ENCODE results near the gene TMEM106C.

TMEM106C gene

GRCh38 chr12:47982311-47982710 is 18.9 kb downstream of the TMEM106C start:
- Histone ChIP-seq H3K36me3 (ENCODE audit: insufficient read depth, low read depth, low read length) (no peaks in the 10 kb centered on the region), H3K4me1 (ENCODE audit: insufficient read depth, low read length) (no peaks in the 10 kb centered on the region), H3K9ac (ENCODE audit: low read depth, low read length) (no peak overlapping the region), H3K27me3 (ENCODE audit: insufficient read depth, low read length) (peaks cover 23% of the 10 kb centered on the region; the same call in 1 of the 2 replicates), H3K4me3 (ENCODE audit: low read length) (no peak overlapping the region), H3K27ac (ENCODE audit: low read length) (no peak overlapping the region), H3K9me3 (ENCODE audit: insufficient read depth, low read depth, low read length) (no peaks in the 10 kb centered on the region)

GRCh38 chr12:47982770-47983169 is 19.4 kb downstream of the TMEM106C start:
- peaks cover 28% of the 10 kb centered on the region; the same call in 1 of the 2 replicates for H3K27me3 ChIP-seq (ENCODE audit: insufficient read depth, low read length)
- H3K4me3 ChIP-seq (ENCODE audit: low read length), result no peak overlapping the region
- H3K9me3 ChIP-seq (ENCODE audit: insufficient read depth, low read depth, low read length), result no peaks in the 10 kb centered on the region
- H3K36me3 ChIP-seq (ENCODE audit: insufficient read depth, low read depth, low read length), result no peaks in the 10 kb centered on the region
- no peak overlapping the region for H3K27ac ChIP-seq (ENCODE audit: low read length)
- no peak overlapping the region for H3K9ac ChIP-seq (ENCODE audit: low read depth, low read length)
- H3K4me1 ChIP-seq (ENCODE audit: insufficient read depth, low read length), result no peaks in the 10 kb centered on the region

GRCh38 chr12:47983541-47984115 is 20.2 kb downstream of the TMEM106C start:
- Histone ChIP-seq H3K9ac (ENCODE audit: low read depth, low read length) (no peak overlapping the region), H3K4me3 (ENCODE audit: low read length) (no peak overlapping the region), H3K27me3 (ENCODE audit: insufficient read depth, low read length) (peaks cover 31% of the 10 kb centered on the region), H3K27ac (ENCODE audit: low read length) (no peak overlapping the region), H3K36me3 (ENCODE audit: insufficient read depth, low read depth, low read length) (no peaks in the 10 kb centered on the region), H3K9me3 (ENCODE audit: insufficient read depth, low read depth, low read length) (no peaks in the 10 kb centered on the region), H3K4me1 (ENCODE audit: insufficient read depth, low read length) (peaks cover 6% of the 10 kb centered on the region; the same call in 1 of the 2 replicates)

GRCh38 chr12:47984331-47984801 is 21.0 kb downstream of the TMEM106C start:
- Histone ChIP-seq H3K36me3 (ENCODE audit: insufficient read depth, low read depth, low read length) (no peaks in the 10 kb centered on the region), H3K27me3 (ENCODE audit: insufficient read depth, low read length) (peaks cover 34% of the 10 kb centered on the region), H3K4me1 (ENCODE audit: insufficient read depth, low read length) (peaks cover 9% of the 10 kb centered on the region; the same call in 1 of the 2 replicates), H3K27ac (ENCODE audit: low read length) (no peak overlapping the region), H3K9me3 (ENCODE audit: insufficient read depth, low read depth, low read length) (no peaks in the 10 kb centered on the region), H3K9ac (ENCODE audit: low read depth, low read length) (no peak overlapping the region), H3K4me3 (ENCODE audit: low read length) (no peak overlapping the region)

- Histone ChIP-seq H3K4me3 (ENCODE audit: low read length) (no peak overlapping the region), H3K9ac (ENCODE audit: low read depth, low read length) (no peak overlapping the region), H3K27me3 (ENCODE audit: insufficient read depth, low read length) (peaks cover 40% of the 10 kb centered on the region), H3K4me1 (ENCODE audit: insufficient read depth, low read length) (peaks cover 9% of the 10 kb centered on the region; the same call in 1 of the 2 replicates), H3K27ac (ENCODE audit: low read length) (no peak overlapping the region), H3K36me3 (ENCODE audit: insufficient read depth, low read depth, low read length) (no peaks in the 10 kb centered on the region), H3K9me3 (ENCODE audit: insufficient read depth, low read depth, low read length) (no peaks in the 10 kb centered on the region)
Measured at GRCh38 chr12:47985596-47986290, 22.3 kb downstream of the TMEM106C start.

GRCh38 chr12:47986291-47986660 is 22.9 kb downstream of the TMEM106C start:
- Histone ChIP-seq H3K9ac (ENCODE audit: low read depth, low read length) (no peak overlapping the region), H3K27ac (ENCODE audit: low read length) (no peak overlapping the region), H3K9me3 (ENCODE audit: insufficient read depth, low read depth, low read length) (no peaks in the 10 kb centered on the region), H3K36me3 (ENCODE audit: insufficient read depth, low read depth, low read length) (no peaks in the 10 kb centered on the region), H3K27me3 (ENCODE audit: insufficient read depth, low read length) (peaks cover 45% of the 10 kb centered on the region), H3K4me3 (ENCODE audit: low read length) (no peak overlapping the region), H3K4me1 (ENCODE audit: insufficient read depth, low read length) (peaks cover 9% of the 10 kb centered on the region; the same call in 1 of the 2 replicates)

- H3K4me1 ChIP-seq (ENCODE audit: insufficient read depth, low read length), result peaks cover 9% of the 10 kb centered on the region; the same call in 1 of the 2 replicates
- H3K4me3 ChIP-seq (ENCODE audit: low read length), result no peak overlapping the region
- H3K27ac ChIP-seq (ENCODE audit: low read length), result no peak overlapping the region
- no peaks in the 10 kb centered on the region for H3K9me3 ChIP-seq (ENCODE audit: insufficient read depth, low read depth, low read length)
- H3K27me3 ChIP-seq (ENCODE audit: insufficient read depth, low read length), result peaks cover 50% of the 10 kb centered on the region
- no peaks in the 10 kb centered on the region for H3K36me3 ChIP-seq (ENCODE audit: insufficient read depth, low read depth, low read length)
- H3K9ac ChIP-seq (ENCODE audit: low read depth, low read length), result no peak overlapping the region
Measured at GRCh38 chr12:47986832-47987231, 23.4 kb downstream of the TMEM106C start.

GRCh38 chr12:47987411-47988072 is 24.1 kb downstream of the TMEM106C start:
- Histone ChIP-seq H3K4me3 (ENCODE audit: low read length) (no peak overlapping the region), H3K4me1 (ENCODE audit: insufficient read depth, low read length) (peaks cover 9% of the 10 kb centered on the region; the same call in 1 of the 2 replicates), H3K36me3 (ENCODE audit: insufficient read depth, low read depth, low read length) (no peaks in the 10 kb centered on the region), H3K27ac (ENCODE audit: low read length) (no peak overlapping the region), H3K9me3 (ENCODE audit: insufficient read depth, low read depth, low read length) (no peaks in the 10 kb centered on the region), H3K27me3 (ENCODE audit: insufficient read depth, low read length) (peaks cover 57% of the 10 kb centered on the region), H3K9ac (ENCODE audit: low read depth, low read length) (no peak overlapping the region)

- Histone ChIP-seq H3K9me3 (ENCODE audit: insufficient read depth, low read depth, low read length) (no peaks in the 10 kb centered on the region), H3K27ac (ENCODE audit: low read length) (no peak overlapping the region), H3K4me3 (ENCODE audit: low read length) (peak overlapping the region; percentile 2; the same call in 1 of the 2 replicates), H3K36me3 (ENCODE audit: insufficient read depth, low read depth, low read length) (no peaks in the 10 kb centered on the region), H3K4me1 (ENCODE audit: insufficient read depth, low read length) (peaks cover 9% of the 10 kb centered on the region; the same call in 1 of the 2 replicates), H3K27me3 (ENCODE audit: insufficient read depth, low read length) (peaks cover 58% of the 10 kb centered on the region), H3K9ac (ENCODE audit: low read depth, low read length) (no peak overlapping the region)
Measured at GRCh38 chr12:47988073-47989022, 25.0 kb downstream of the TMEM106C start.

- Histone ChIP-seq H3K36me3 (ENCODE audit: insufficient read depth, low read depth, low read length) (no peaks in the 10 kb centered on the region), H3K27ac (ENCODE audit: low read length) (no peak overlapping the region), H3K4me1 (ENCODE audit: insufficient read depth, low read length) (peaks cover 9% of the 10 kb centered on the region; the same call in 1 of the 2 replicates), H3K4me3 (ENCODE audit: low read length) (no peak overlapping the region), H3K9ac (ENCODE audit: low read depth, low read length) (no peak overlapping the region), H3K27me3 (ENCODE audit: insufficient read depth, low read length) (peaks cover 63% of the 10 kb centered on the region), H3K9me3 (ENCODE audit: insufficient read depth, low read depth, low read length) (no peaks in the 10 kb centered on the region)
Measured at GRCh38 chr12:47989023-47989417, 25.6 kb downstream of the TMEM106C start.

- peaks cover 70% of the 10 kb centered on the region for H3K27me3 ChIP-seq (ENCODE audit: insufficient read depth, low read length)
Measured at GRCh38 chr12:47989666-47990065, 26.3 kb downstream of the TMEM106C start.

More at GRCh38 chr12:47989666-47990065, 26.3 kb downstream of the TMEM106C start:
- Histone ChIP-seq H3K9ac (ENCODE audit: low read depth, low read length) (no peak overlapping the region), H3K4me3 (ENCODE audit: low read length) (no peak overlapping the region), H3K36me3 (ENCODE audit: insufficient read depth, low read depth, low read length) (no peaks in the 10 kb centered on the region), H3K4me1 (ENCODE audit: insufficient read depth, low read length) (peaks cover 9% of the 10 kb centered on the region; the same call in 1 of the 2 replicates), H3K27ac (ENCODE audit: low read length) (no peak overlapping the region), H3K9me3 (ENCODE audit: insufficient read depth, low read depth, low read length) (no peaks in the 10 kb centered on the region)
